HUES64 (cell line): Measurements from ENCODE around the gene MOB2.
"Not testable (repeated sequence)": the region's sequence is repeated elsewhere in the genome, so short reads cannot be mapped to it uniquely, and the experiment has no call there.

Experiments
- H3K27ac ChIP-seq: 2 replicates; pipeline ENCODE4 v1.7.0; 2013; ENCODE audit warnings: low read depth, low read length, inconsistent platforms
- H3K27me3 ChIP-seq: 2 replicates; pipeline ENCODE4 v1.6.1; 2013; ENCODE audit warnings: mild to moderate bottlenecking, low read length; ENCODE audit not compliant: insufficient read depth
- H3K36me3 ChIP-seq: 2 replicates; pipeline ENCODE4 v1.6.1; 2013; ENCODE audit warnings: mild to moderate bottlenecking, low read length; ENCODE audit not compliant: insufficient read depth
- H3K4me1 ChIP-seq: 2 replicates; pipeline ENCODE4 v1.6.1; 2013; ENCODE audit warnings: mild to moderate bottlenecking, low read length, moderate library complexity; ENCODE audit not compliant: insufficient read depth
- H3K4me3 ChIP-seq: 2 replicates; pipeline ENCODE4 v1.5.1; 2013; ENCODE audit warnings: mild to moderate bottlenecking, low read length, moderate library complexity
- H3K9ac ChIP-seq: 2 replicates; pipeline ENCODE4 v1.6.1; 2013; ENCODE audit warnings: mild to moderate bottlenecking, low read depth, low read length
- H3K9me3 ChIP-seq: 2 replicates; pipeline ENCODE4 v1.6.1; 2013; ENCODE audit warnings: low read depth, low read length; ENCODE audit not compliant: insufficient read depth
- WGBS: fragments of 150-250, 120-280 bp; methylation state at CpG from one replicate; pipeline ENCODE4 v1.1.7; 2013; ENCODE audit warnings: missing lambda C conversion rate; 5-methylcytosine and 5-hydroxymethylcytosine counted together

Gene MOB2

DNA sequence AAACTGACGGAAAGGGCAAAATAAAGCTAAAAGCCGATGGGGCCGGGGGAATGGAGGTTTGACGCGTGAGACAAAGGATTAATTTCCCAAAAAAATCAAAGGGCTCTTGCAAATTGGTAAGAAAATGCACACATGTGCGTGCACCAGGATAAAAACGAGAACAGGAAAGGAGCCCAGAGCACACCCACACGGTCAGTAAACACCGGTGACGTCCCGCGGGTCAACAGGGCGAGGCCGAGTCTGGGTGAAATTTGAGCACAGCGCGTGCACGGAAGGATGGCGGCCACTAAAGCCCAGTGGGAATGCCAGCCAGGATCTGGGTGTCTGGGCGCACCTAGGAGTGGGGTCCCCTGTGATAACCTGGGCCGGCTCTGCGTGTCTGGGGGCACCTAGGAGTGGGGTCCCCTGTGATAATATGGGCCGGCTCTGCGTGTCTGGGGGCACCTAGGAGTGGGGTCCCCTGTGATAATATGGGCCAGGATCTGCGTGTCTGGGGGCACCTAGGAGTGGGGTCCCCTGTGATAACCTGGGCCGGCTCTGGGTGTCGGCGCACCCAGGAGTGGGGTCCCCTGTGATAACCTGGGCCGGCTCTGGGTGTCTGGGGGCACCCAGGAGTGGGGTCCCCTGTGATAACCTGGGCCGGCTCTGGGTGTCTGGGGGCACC, 52.5 kb downstream of the MOB2 start:
- Histone ChIP-seq H3K9ac (no peak overlapping the region), H3K4me1 (no peaks in the 10 kb centered on the region), H3K4me3 (no peak overlapping the region), H3K27me3 (no peaks in the 10 kb centered on the region), H3K36me3 (no peaks in the 10 kb centered on the region), H3K27ac (no peak overlapping the region), H3K9me3 (no peaks in the 10 kb centered on the region)
- WGBS: 90% methylated on average over 29 of the region's 29 CpGs

DNA sequence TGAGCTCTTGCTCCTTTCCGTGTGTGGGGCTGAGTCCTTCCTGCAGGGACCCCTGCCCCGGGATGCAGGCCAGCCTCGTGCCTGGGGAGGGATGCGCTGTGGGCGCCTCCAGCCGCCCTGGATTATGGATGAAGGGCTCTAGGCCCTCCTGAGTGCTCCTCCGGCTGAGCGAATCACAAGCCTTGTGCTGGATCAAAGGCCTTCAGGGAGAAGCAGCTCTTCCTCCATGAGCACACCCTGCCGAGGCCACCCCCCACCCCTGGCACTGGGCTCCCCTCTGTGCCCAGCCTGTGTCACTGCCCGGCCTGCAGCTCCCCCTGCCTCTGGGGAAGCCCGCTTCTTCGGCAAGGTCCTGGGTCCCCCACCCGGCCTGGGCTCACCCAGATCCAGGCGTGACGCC, 53.0 kb downstream of the MOB2 start:
- Histone ChIP-seq H3K27me3 (no peaks in the 10 kb centered on the region), H3K27ac (no peak overlapping the region), H3K36me3 (no peaks in the 10 kb centered on the region), H3K4me3 (no peak overlapping the region), H3K9me3 (no peaks in the 10 kb centered on the region), H3K9ac (no peak overlapping the region), H3K4me1 (no peaks in the 10 kb centered on the region)
- WGBS: 92% methylated on average over 15 of the region's 15 CpGs

DNA sequence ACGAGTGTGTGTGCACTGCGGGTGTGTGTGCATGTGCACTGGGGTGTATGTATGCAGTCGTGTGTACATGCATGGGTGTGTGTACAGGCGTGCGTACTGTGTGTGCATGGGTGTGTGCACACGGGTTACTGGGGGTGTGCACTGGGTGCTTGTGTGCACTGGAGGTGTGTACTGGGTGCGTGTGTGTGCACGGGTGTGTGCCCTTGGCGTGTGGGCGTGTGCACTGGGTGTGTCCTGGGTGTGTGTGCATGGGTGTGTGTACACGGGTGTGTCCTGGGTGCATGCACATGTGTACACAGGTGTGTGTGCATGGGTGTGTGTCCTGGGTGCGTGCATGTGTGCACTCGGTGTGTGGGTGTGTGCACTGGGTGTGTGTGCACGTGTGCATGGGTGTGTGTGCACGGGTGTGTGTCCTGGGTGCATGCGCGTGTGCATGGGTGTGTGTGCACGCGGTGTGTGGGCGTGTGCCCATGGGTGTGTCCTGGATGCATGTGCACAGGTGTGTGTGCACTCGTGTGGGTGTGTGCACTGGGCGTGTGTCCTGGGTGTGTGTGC, 57.7 kb downstream of the MOB2 start:
- 96% methylated on average over 22 of the region's 22 CpGs for WGBS
- no peaks in the 10 kb centered on the region for H3K4me1 ChIP-seq
- no peaks in the 10 kb centered on the region for H3K27me3 ChIP-seq
- no peak overlapping the region for H3K4me3 ChIP-seq
- no peaks in the 10 kb centered on the region for H3K36me3 ChIP-seq
- H3K9me3 ChIP-seq: no peaks in the 10 kb centered on the region
- no peak overlapping the region for H3K9ac ChIP-seq
- no peak overlapping the region for H3K27ac ChIP-seq

DNA sequence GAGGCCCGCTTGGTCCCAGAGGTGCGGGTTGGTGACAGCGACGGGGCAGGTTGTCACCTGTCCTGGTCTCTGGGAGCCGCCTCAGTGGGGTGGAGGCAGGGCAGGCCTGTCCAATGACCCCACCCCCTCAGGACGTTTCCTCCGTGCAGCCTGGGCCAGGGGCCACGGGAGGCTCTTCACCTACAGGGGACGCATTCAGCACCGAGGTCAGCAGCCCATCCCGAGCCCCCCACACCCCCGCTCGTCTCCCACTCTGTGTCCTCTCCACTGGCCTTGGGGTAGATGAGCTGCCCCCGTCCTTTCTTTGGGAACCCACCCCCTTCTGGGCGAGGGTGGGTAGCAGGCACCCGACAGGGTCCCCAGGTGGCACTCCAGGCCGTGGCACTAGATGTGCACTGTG, 61.1 kb downstream of the MOB2 start:
- no peaks in the 10 kb centered on the region for H3K27me3 ChIP-seq
- no peaks in the 10 kb centered on the region for H3K36me3 ChIP-seq
- no peaks in the 10 kb centered on the region for H3K4me1 ChIP-seq
- no peak overlapping the region for H3K4me3 ChIP-seq
- 88% methylated on average over 17 of the region's 17 CpGs for WGBS
- no peak overlapping the region for H3K27ac ChIP-seq
- H3K9me3 ChIP-seq: no peaks in the 10 kb centered on the region
- H3K9ac ChIP-seq: no peak overlapping the region

- 94% methylated on average over 22 of the region's 22 CpGs for WGBS
- H3K4me3 ChIP-seq: no peak overlapping the region
- H3K27ac ChIP-seq: no peak overlapping the region
- H3K9ac ChIP-seq: no peak overlapping the region
- no peaks in the 10 kb centered on the region for H3K27me3 ChIP-seq
- no peaks in the 10 kb centered on the region for H3K36me3 ChIP-seq
- H3K9me3 ChIP-seq: no peaks in the 10 kb centered on the region
- no peaks in the 10 kb centered on the region for H3K4me1 ChIP-seq
These were observed 61.6 kb downstream of the MOB2 start for GRCh38 chr11:1425006-1425405.

- not testable (repeated sequence) for H3K9ac ChIP-seq, H3K4me3 ChIP-seq, H3K27me3 ChIP-seq, H3K36me3 ChIP-seq, H3K27ac ChIP-seq, H3K4me1 ChIP-seq, H3K9me3 ChIP-seq
- 94% methylated on average over 18 of the region's 22 CpGs for WGBS
These were observed 63.2 kb downstream of the MOB2 start for GRCh38 chr11:1423406-1423805.

DNA sequence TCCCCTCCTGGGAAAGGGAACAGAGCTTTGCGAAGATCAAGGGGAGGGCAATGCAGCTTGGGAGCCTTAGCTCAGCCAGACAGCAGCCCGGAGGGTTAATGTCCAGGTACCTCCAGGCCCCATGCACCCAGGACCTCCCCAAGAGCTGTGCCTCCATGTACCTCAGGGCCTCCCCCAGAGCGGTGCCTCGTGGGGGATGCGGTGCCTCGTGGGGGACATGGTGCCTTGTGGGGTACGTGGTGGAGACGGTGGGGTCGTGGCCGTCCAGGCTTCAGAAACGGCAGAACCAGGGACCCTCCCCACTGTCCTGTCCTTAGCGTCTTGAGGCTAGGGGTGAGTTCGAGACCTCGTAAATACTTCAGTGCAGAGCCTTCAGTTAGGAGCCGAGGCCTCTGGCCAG, 63.6 kb downstream of the MOB2 start:
- WGBS: 93% methylated on average over 15 of the region's 15 CpGs
- no peak overlapping the region for H3K9ac ChIP-seq
- no peak overlapping the region for H3K27ac ChIP-seq
- no peak overlapping the region for H3K4me3 ChIP-seq
- peaks cover 8% of the 10 kb centered on the region for H3K9me3 ChIP-seq
- H3K27me3 ChIP-seq: no peaks in the 10 kb centered on the region
- no peaks in the 10 kb centered on the region for H3K4me1 ChIP-seq
- no peaks in the 10 kb centered on the region for H3K36me3 ChIP-seq

DNA sequence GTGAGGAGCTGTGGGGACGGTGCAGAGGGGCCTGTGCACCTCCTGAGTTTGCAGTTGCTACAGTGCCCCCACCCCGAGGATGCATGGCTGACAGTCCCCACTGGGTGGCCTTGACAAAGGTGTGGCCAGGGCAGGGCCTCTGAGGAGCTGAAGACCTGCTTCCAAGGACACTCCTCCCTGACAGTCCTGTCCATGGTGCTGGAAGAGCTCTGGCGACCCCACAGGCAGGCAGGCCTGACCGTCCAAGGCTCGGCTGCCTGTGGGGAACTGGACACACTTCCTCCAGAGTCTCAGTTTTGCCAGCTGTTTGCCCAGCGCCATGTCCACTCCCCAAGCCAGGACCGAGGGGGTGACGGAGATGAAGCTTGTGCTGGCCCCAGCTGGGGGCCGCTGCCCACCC, 64.1 kb downstream of the MOB2 start:
- Histone ChIP-seq H3K9me3 (peaks cover 10% of the 10 kb centered on the region), H3K36me3 (no peaks in the 10 kb centered on the region), H3K27me3 (no peaks in the 10 kb centered on the region), H3K9ac (no peak overlapping the region), H3K4me3 (no peak overlapping the region), H3K4me1 (no peaks in the 10 kb centered on the region), H3K27ac (no peak overlapping the region)
- 77% methylated on average over 9 of the region's 9 CpGs for WGBS

GRCh38 chr11:1421291-1421690, 65.3 kb downstream of the MOB2 start:
- Histone ChIP-seq H3K4me1 (no peaks in the 10 kb centered on the region), H3K27me3 (no peaks in the 10 kb centered on the region), H3K36me3 (no peaks in the 10 kb centered on the region), H3K9ac (no peak overlapping the region), H3K4me3 (no peak overlapping the region), H3K27ac (no peak overlapping the region), H3K9me3 (peaks cover 21% of the 10 kb centered on the region)
- 92% methylated on average over 11 of the region's 11 CpGs for WGBS

GRCh38 chr11:1419811-1420210, 66.8 kb downstream of the MOB2 start:
- 97% methylated on average over 17 of the region's 17 CpGs for WGBS

More at GRCh38 chr11:1419811-1420210, 66.8 kb downstream of the MOB2 start:
- no peak overlapping the region for H3K4me3 ChIP-seq
- H3K27ac ChIP-seq: no peak overlapping the region
- no peaks in the 10 kb centered on the region for H3K27me3 ChIP-seq
- no peak overlapping the region for H3K9ac ChIP-seq
- H3K36me3 ChIP-seq: no peaks in the 10 kb centered on the region
- peaks cover 33% of the 10 kb centered on the region for H3K9me3 ChIP-seq
- no peaks in the 10 kb centered on the region for H3K4me1 ChIP-seq
